ENCODE data around the gene ABHD17A. TPM values are rescaled to one million over a fixed set of nuclear protein-coding genes. Genes with fewer than 3 reads are reported as not detected.

The ABHD17A gene
- total and polyA plus RNA-seq, 9 of the 15 experiments (the other 6 are each of a cell fraction or from before 2014, with no cell fraction given) = 0.04 to 135 (median 21.8) TPM; not detected in 1

DNA sequence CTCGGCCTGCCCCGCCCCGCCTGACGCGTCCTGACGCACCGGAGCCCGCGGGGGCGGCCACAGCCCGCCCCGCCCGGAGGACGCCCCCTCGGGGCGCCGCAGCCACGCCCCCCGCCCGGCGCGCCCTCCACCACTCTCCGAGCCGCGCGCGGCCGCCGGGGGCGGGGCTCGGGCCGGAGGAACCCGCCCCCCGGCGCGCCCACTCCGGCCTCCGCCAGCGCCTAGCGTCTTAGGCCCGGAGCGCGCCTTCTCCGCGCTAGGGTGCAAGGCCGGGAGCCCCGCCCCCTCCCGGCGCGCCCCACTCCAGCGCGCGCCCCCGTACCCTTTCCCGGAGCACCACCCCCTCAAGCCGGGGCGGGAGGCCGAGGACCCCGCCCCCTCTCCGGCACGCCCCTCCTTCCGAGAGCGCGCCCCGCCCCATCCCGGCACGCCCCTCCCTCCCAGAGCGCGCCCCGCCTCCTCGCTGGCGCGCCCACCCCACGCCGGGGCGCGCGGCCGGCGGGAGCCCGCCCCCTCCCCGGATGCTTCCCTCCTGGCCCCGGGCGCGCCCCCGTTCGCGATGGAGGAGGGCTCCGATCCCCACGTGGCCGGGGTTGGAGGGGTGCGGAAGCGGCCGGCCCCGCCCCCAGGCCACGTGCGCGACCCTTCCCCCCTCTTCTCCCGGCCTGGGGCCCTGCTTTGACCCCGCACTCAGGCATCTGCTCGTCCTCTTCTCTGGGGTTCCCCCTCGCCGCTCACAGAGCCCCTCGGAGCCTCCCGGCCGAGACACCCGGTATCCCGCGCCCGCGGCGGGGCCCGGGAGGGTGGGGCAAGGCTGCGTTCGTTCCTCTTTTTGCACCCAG, 21.4 kb downstream of the ABHD17A start (continued):
- TF ChIP-seq, protein P1, sequence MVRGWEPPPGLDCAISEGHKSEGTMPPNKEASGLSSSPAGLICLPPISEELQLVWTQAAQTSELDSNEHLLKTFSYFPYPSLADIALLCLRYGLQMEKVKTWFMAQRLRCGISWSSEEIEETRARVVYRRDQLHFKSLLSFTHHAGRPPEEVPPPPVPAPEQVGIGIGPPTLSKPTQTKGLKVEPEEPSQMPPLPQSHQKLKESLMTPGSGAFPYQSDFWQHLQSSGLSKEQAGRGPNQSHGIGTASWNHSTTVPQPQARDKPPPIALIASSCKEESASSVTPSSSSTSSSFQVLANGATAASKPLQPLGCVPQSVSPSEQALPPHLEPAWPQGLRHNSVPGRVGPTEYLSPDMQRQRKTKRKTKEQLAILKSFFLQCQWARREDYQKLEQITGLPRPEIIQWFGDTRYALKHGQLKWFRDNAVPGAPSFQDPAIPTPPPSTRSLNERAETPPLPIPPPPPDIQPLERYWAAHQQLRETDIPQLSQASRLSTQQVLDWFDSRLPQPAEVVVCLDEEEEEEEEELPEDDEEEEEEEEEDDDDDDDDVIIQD (CRISPR knock-in tag; IDR thresholded peaks at IDR 0.05) = no peak
- TF ChIP-seq ZNF780A (CRISPR knock-in tag; IDR thresholded peaks at IDR 0.05) (no peak), MCM2 (IDR thresholded peaks at IDR 0.05; ENCODE audit: low read depth) (no peak), U2AF2 (optimal IDR thresholded peaks at IDR 0.05; ENCODE audit: low read depth, low read length) (no peak), GTF2E2 (tag; IDR thresholded peaks at IDR 0.05) (no peak; the same call in 1 of the 2 replicates), MTA2 (IDR thresholded peaks at IDR 0.05; ENCODE audit: low read depth) (no peak), PPARD (CRISPR knock-in tag; IDR thresholded peaks at IDR 0.05) (no peak), ZNF263 (CRISPR knock-in tag; IDR thresholded peaks at IDR 0.05; ENCODE audit: borderline replicate concordance) (peak; percentile 29; the same call in 1 of the 2 replicates), ETS2 (tag; IDR thresholded peaks at IDR 0.05; ENCODE audit: borderline replicate concordance, poor library complexity, severe bottlenecking) (no peak), ZNF24 (IDR thresholded peaks at IDR 0.05) (no peak)
- TF ChIP-seq, protein P2, sequence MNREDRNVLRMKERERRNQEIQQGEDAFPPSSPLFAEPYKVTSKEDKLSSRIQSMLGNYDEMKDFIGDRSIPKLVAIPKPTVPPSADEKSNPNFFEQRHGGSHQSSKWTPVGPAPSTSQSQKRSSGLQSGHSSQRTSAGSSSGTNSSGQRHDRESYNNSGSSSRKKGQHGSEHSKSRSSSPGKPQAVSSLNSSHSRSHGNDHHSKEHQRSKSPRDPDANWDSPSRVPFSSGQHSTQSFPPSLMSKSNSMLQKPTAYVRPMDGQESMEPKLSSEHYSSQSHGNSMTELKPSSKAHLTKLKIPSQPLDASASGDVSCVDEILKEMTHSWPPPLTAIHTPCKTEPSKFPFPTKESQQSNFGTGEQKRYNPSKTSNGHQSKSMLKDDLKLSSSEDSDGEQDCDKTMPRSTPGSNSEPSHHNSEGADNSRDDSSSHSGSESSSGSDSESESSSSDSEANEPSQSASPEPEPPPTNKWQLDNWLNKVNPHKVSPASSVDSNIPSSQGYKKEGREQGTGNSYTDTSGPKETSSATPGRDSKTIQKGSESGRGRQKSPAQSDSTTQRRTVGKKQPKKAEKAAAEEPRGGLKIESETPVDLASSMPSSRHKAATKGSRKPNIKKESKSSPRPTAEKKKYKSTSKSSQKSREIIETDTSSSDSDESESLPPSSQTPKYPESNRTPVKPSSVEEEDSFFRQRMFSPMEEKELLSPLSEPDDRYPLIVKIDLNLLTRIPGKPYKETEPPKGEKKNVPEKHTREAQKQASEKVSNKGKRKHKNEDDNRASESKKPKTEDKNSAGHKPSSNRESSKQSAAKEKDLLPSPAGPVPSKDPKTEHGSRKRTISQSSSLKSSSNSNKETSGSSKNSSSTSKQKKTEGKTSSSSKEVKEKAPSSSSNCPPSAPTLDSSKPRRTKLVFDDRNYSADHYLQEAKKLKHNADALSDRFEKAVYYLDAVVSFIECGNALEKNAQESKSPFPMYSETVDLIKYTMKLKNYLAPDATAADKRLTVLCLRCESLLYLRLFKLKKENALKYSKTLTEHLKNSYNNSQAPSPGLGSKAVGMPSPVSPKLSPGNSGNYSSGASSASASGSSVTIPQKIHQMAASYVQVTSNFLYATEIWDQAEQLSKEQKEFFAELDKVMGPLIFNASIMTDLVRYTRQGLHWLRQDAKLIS (CRISPR knock-in tag; IDR thresholded peaks at IDR 0.05) = no peak; the same call in 1 of the 2 replicates
- TF ChIP-seq, protein P3, sequence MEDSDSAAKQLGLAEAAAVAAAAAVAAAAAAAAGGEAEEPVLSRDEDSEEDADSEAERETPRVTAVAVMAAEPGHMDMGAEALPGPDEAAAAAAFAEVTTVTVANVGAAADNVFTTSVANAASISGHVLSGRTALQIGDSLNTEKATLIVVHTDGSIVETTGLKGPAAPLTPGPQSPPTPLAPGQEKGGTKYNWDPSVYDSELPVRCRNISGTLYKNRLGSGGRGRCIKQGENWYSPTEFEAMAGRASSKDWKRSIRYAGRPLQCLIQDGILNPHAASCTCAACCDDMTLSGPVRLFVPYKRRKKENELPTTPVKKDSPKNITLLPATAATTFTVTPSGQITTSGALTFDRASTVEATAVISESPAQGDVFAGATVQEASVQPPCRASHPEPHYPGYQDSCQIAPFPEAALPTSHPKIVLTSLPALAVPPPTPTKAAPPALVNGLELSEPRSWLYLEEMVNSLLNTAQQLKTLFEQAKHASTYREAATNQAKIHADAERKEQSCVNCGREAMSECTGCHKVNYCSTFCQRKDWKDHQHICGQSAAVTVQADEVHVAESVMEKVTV (CRISPR knock-in tag; IDR thresholded peaks at IDR 0.05) = 0 out of 2 replicates have a peak, but pooled peaks have one; percentile 16
- TF ChIP-seq, protein P4, sequence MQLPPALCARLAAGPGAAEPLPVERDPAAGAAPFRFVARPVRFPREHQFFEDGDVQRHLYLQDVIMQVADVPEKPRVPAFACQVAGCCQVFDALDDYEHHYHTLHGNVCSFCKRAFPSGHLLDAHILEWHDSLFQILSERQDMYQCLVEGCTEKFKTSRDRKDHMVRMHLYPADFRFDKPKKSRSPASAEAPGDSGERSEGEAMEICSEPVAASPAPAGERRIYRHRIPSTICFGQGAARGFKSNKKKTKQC (CRISPR knock-in tag; IDR thresholded peaks at IDR 0.05) = no peak
- TF ChIP-seq, protein P5, sequence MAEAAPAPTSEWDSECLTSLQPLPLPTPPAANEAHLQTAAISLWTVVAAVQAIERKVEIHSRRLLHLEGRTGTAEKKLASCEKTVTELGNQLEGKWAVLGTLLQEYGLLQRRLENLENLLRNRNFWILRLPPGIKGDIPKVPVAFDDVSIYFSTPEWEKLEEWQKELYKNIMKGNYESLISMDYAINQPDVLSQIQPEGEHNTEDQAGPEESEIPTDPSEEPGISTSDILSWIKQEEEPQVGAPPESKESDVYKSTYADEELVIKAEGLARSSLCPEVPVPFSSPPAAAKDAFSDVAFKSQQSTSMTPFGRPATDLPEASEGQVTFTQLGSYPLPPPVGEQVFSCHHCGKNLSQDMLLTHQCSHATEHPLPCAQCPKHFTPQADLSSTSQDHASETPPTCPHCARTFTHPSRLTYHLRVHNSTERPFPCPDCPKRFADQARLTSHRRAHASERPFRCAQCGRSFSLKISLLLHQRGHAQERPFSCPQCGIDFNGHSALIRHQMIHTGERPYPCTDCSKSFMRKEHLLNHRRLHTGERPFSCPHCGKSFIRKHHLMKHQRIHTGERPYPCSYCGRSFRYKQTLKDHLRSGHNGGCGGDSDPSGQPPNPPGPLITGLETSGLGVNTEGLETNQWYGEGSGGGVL (CRISPR knock-in tag; IDR thresholded peaks at IDR 0.05) = no peak
- TF ChIP-seq, protein P6, sequence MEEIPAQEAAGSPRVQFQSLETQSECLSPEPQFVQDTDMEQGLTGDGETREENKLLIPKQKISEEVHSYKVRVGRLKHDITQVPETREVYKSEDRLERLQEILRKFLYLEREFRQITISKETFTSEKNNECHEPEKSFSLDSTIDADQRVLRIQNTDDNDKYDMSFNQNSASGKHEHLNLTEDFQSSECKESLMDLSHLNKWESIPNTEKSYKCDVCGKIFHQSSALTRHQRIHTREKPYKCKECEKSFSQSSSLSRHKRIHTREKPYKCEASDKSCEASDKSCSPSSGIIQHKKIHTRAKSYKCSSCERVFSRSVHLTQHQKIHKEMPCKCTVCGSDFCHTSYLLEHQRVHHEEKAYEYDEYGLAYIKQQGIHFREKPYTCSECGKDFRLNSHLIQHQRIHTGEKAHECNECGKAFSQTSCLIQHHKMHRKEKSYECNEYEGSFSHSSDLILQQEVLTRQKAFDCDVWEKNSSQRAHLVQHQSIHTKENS (CRISPR knock-in tag; IDR thresholded peaks at IDR 0.05) = no peak

All from K562 (cell line).